ENCODE data around the gene BIRC7.

Gene BIRC7

DNA sequence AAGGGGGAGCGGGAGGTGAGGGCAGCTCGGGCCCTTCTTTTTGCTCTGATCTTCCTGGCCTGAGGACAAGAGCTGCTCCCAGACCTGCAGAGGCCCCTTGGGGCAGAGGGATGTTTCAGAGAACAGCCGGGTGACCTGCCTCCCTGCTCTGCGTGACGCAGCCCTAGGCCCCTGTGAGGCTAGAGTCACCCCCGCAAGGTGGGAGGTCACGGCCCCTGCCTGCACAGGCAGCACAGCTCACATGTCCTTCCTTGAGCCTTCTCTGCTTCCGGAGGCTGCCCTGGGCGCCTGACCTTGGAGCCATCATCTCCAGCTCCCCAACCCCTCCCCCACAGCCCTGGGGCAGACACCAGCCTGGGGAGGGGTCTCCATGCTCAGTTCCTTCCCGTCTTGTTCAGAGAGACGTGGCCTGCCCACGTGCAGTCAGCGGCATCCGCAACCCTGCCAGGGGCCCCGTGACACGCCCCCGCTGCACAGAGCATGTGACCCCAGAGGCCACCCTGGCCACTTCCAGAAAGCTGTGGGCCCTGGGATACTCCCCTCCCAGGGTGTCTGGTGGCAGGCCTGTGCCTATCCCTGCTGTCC, at the start of gene BIRC7:
Gene BIRC7 (plus strand): TSS at position 507 of the 585 bp plus-strand sequence. CDS start 192 bp downstream, outside the sequence.
- TF ChIP-seq, protein P1, sequence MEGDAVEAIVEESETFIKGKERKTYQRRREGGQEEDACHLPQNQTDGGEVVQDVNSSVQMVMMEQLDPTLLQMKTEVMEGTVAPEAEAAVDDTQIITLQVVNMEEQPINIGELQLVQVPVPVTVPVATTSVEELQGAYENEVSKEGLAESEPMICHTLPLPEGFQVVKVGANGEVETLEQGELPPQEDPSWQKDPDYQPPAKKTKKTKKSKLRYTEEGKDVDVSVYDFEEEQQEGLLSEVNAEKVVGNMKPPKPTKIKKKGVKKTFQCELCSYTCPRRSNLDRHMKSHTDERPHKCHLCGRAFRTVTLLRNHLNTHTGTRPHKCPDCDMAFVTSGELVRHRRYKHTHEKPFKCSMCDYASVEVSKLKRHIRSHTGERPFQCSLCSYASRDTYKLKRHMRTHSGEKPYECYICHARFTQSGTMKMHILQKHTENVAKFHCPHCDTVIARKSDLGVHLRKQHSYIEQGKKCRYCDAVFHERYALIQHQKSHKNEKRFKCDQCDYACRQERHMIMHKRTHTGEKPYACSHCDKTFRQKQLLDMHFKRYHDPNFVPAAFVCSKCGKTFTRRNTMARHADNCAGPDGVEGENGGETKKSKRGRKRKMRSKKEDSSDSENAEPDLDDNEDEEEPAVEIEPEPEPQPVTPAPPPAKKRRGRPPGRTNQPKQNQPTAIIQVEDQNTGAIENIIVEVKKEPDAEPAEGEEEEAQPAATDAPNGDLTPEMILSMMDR (IDR thresholded peaks at IDR 0.05; ENCODE audit: low read depth, low read length, missing control alignments), result no peak
- Histone ChIP-seq H3K27me3 (replicated peaks) (no peaks in the 10 kb centered on the region), H3K4me3 (ENCODE audit: low read depth, low read length) (no peak within 1 kb of the TSS), H3K27ac (no peak within 1 kb of the TSS), H3K36me3 (replicated peaks) (no peaks in the 10 kb centered on the region)
- in situ Hi-C loops (cut with HindIII; ENCODE audit: low pct_ligation_motif_present, low sequenced_read_pairs), result no loop called here
- DNase-seq, result no peak

GRCh38 chr20:63186084-63186483, 49.6 kb upstream of the BIRC7 start:
- Histone ChIP-seq H3K27me3 (replicated peaks) (peaks cover 3% of the 10 kb centered on the region), H3K36me3 (replicated peaks) (no peaks in the 10 kb centered on the region), H3K4me3 (ENCODE audit: low read depth, low read length) (no peak overlapping the region), H3K27ac (no peak overlapping the region)
- in situ Hi-C loops (cut with HindIII; ENCODE audit: low pct_ligation_motif_present, low sequenced_read_pairs), result no loop called here
- DNase-seq, result no peak
- TF ChIP-seq, protein P1 (IDR thresholded peaks at IDR 0.05; ENCODE audit: low read depth, low read length, missing control alignments), result no peak

GRCh38 chr20:63186528-63187316, 49.0 kb upstream of the BIRC7 start:
- no peaks in the 10 kb centered on the region for H3K36me3 ChIP-seq (replicated peaks)
- TF ChIP-seq, protein P1 (IDR thresholded peaks at IDR 0.05; ENCODE audit: low read depth, low read length, missing control alignments), result peak; percentile 40
- H3K27ac ChIP-seq, result no peak overlapping the region
- no peaks in the 10 kb centered on the region for H3K27me3 ChIP-seq (replicated peaks)
- in situ Hi-C loops (cut with HindIII; ENCODE audit: low pct_ligation_motif_present, low sequenced_read_pairs), result no loop called here
- no peak for DNase-seq
- H3K4me3 ChIP-seq (ENCODE audit: low read depth, low read length), result no peak overlapping the region

DNA sequence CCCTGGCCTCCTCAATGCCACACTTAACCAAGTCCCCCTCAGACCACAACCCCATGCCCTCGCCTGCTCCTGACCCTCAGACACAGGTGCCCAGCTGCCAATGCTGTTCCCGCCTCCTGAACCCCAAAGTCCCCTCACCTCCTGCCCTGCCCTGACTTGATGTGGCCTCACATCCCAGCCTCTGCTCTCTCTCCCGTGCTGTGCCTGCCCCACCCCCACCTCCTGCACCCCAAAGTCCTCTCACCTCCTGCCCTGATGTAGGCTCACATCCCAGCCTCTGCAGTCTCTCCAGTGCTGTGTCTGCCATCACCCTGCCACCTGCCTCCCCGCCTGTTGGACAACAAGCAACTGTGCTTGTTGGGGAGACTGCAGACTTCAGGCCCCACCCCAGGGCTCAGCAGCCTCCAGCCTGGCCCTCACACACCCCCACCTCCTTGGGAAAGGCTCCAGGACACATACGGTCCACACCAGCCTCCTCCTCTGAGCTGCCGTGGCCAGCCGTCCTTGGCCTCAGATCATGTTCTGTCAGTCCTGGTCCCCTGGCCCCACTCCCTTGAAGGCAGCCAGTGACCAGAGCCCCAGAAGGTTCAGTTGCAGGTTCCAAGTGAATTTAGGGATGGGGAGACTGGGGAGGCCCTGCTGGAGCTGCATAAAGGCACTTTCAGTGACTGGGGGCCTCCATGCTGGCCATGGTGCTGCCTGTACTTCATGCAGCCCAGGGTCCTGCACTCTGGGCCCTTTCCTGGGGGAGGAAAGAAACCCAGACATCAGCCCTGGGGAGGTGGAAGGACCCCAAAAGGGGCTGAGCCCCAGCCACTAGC, 48.2 kb upstream of the BIRC7 start:
- H3K27me3 ChIP-seq (replicated peaks), result no peaks in the 10 kb centered on the region
- no peak overlapping the region for H3K27ac ChIP-seq
- DNase-seq, result no peak
- TF ChIP-seq, protein P1 (IDR thresholded peaks at IDR 0.05; ENCODE audit: low read depth, low read length, missing control alignments), result no peak
- no peak overlapping the region for H3K4me3 ChIP-seq (ENCODE audit: low read depth, low read length)
- no peaks in the 10 kb centered on the region for H3K36me3 ChIP-seq (replicated peaks)
- in situ Hi-C loops (cut with HindIII; ENCODE audit: low pct_ligation_motif_present, low sequenced_read_pairs), result no loop called here

DNA sequence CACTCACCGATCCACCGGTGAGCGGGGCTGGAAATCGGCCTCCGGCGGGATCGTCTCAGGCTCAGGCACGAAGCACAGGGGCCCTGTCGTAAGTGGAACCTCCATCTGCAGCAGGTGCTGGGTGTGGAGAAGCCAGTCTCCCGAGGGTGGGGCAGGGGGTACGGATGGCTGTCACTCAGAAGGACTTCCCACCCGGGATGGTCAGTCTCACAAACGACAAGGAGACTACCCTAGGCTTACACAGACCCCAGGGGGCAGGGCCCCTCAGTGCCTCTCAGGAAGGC, 47.6 kb upstream of the BIRC7 start:
- H3K27me3 ChIP-seq (replicated peaks), result no peaks in the 10 kb centered on the region
- no peak overlapping the region for H3K4me3 ChIP-seq (ENCODE audit: low read depth, low read length)
- TF ChIP-seq, protein P1 (IDR thresholded peaks at IDR 0.05; ENCODE audit: low read depth, low read length, missing control alignments), result no peak

More for the DNA sequence above, 47.6 kb upstream of the BIRC7 start:
- Histone ChIP-seq H3K36me3 (replicated peaks) (no peaks in the 10 kb centered on the region), H3K27ac (no peak overlapping the region)
- in situ Hi-C loops (cut with HindIII; ENCODE audit: low pct_ligation_motif_present, low sequenced_read_pairs), result no loop called here
- no peak for DNase-seq
